HPDE6-E6E7 (cell line): ENCODE measurements around the gene NDUFS8.

Experiments used
- DNase-seq: peaks from one replicate; pipeline ENCODE4 v3.0.0; 2011; ENCODE audit warnings: missing footprints; ENCODE audit errors: extremely low spot score

NDUFS8 gene

GRCh38 chr11:68080860-68081259 is 50.4 kb downstream of the NDUFS8 start:
- no peak for DNase-seq

- DNase-seq, result no peak
Measured at GRCh38 chr11:68081691-68082090, 51.2 kb downstream of the NDUFS8 start.

- DNase-seq, result no peak
Measured at GRCh38 chr11:68082481-68082880, 52.0 kb downstream of the NDUFS8 start.

- no peak for DNase-seq
Measured at GRCh38 chr11:68083517-68083916, 53.0 kb downstream of the NDUFS8 start.
